GM18951 (cell line): ENCODE measurements around the gene CCDC171.

Experiments
- POLR2A ChIP-seq: IDR thresholded peaks from 4 replicates; pipeline ENCODE4 v1.6.1; 2011; ENCODE audit warnings: mild to moderate bottlenecking; ENCODE audit not compliant: insufficient read length, insufficient read depth; ENCODE audit errors: extremely low read depth
- in situ Hi-C: fragments of 300-500 bp; cut with MboI; formaldehyde crosslinking; loops from one replicate; pipeline ENCODE4 v1.12.0; 2022; ENCODE audit warnings: low sequenced_read_pairs, mixed read lengths, inconsistent platforms; ENCODE audit not compliant: unreplicated experiment

Gene CCDC171

DNA sequence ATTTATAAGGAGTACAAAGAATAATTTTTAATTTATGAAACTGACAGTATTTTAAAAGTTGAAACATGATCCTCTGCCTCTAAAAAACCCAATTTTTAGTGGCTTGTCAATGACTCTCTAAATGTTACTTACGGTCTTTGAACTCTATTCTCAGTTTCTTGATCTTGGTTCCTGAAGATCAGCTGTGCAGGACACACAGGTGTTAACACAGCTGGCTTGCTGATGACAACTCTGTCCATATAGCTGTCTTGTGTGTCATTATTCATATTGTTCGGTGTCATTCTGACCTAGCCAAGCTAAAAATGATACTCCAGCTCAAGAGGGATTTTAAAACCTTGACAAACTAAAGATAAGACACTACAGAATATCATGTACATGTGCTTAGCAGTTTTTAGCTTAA lies 314.5 kb downstream of the CCDC171 start:
- in situ Hi-C loops: loop anchor here (25.0 kb wide), 1 partner anchor 270 kb away; no protein-coding TSS in a partner anchor
- TF ChIP-seq POLR2A: no peak

- in situ Hi-C loops: loop anchor here (25.0 kb wide), 1 partner anchor 269 kb away; no protein-coding TSS in a partner anchor
- TF ChIP-seq POLR2A: no peak
Observed at GRCh38 chr9:15867988-15868387, 315.1 kb downstream of the CCDC171 start.

DNA sequence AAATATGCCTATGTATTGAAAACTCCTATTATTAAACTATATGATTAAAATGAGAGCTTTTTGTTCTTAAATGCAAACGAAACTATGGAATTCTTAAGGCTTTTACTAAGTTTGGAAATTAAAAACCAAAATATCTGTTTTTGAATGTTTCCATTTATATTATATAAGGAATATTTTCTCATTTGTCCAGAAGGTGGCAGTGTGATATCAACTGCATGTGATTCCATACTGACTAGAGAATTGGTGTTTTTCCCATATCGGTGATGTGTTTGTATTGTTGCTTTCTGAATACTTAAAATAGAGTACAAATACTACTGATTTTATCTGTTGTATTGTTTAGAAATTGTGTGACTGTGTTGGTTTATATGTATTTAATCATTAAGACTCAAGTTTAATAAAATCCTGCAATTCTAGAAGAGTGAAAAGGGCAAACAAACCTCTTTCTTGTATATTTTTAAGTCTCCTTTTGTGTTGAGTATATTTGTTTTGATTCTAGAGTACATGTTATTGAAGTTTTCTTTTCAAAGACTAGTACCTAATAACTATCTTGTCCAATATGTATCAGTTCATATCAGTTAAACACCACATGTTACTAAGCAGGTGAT lies 320.8 kb downstream of the CCDC171 start:
- in situ Hi-C loops: loop anchor here (25.0 kb wide), 1 partner anchor 264 kb away; no protein-coding TSS in a partner anchor
- no peak for TF ChIP-seq POLR2A

DNA sequence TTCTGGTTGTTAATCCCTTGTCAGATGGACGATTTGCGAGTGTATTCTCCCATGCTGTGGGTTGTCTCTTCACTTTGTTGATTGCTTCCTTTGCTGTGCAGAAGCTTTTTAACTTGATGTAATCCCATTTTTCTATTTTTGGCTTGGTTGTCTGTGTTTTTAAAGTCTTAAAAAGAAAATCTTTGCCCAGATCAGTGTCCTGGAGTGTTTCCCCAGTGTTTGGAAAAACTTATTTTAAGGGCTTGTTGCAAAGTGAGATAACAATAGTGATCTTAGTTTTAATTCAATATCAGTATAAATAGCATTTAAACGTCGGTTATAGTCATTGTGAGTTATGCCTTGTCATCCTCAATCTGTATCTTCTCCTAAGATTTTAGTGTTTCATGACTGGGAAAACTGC lies 329.5 kb downstream of the CCDC171 start:
- in situ Hi-C loops: no loop called here

DNA sequence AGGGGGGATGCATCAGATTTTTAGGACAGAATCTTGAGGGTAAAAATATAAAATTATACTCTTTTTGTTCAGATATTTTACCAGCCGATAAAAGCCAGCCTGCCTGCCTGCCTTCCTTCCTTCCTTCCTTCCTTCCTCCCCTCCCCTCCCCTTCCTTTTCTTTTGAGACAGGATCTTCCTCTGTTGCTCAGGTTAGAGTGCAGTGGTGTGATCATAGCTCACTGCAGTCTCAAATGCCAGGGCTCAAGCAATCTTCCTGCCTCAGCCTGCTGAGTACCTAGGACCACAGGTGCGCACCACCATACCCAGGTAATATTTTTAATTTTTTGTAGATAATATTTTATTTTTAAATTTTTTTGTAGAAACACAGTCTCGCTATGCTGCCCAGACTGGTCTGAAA lies 330.0 kb downstream of the CCDC171 start:
- no peak for TF ChIP-seq POLR2A
- in situ Hi-C loops: no loop called here

More for the DNA sequence above, 329.5 kb downstream of the CCDC171 start:
- TF ChIP-seq POLR2A: no peak

DNA sequence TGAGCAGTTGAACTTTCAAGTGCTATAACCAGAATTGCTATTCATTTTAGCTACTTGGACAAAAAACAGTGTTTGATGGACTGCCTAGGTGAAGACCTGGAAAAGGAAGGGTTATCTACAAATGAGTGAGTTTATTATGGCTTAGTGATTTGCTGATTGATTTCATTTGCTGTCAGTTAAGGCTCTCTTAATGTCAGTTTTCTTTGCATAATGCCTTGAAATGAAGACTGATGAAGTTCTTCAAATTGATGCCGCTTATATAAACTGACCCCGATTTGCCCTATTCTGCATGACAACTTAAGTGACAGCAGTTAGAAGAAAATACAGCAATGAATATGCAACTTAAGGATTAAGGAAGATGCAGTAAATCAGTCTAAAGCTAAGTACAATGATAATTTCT lies 332.6 kb downstream of the CCDC171 start:
- no peak for TF ChIP-seq POLR2A
- in situ Hi-C loops: no loop called here

GRCh38 chr9:15889555-15889954 lies 336.7 kb downstream of the CCDC171 start:
- no peak for TF ChIP-seq POLR2A
- in situ Hi-C loops: no loop called here

- TF ChIP-seq POLR2A: no peak
Observed at GRCh38 chr9:15901572-15901971, 348.7 kb downstream of the CCDC171 start.

DNA sequence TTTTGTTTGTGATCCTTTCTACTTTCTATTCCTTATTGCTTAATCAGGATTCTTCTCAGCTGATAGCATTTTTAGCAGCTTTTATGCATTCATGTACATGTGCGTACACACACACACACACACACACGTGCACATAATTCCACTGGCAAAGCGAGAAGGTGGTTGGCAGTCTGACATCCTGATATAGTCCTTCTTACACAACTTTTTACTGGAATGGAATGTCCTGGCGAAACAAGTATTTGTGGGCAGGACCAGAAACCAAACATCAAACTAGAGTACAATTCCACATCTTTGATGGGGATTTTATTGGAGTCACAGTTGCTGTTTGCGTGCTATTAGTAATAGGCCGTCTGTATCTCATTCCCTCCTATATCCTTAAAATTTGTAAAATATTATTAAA lies 356.5 kb downstream of the CCDC171 start:
- TF ChIP-seq POLR2A: no peak

More at GRCh38 chr9:15901572-15901971, 348.7 kb downstream of the CCDC171 start:
- in situ Hi-C loops: no loop called here

DNA sequence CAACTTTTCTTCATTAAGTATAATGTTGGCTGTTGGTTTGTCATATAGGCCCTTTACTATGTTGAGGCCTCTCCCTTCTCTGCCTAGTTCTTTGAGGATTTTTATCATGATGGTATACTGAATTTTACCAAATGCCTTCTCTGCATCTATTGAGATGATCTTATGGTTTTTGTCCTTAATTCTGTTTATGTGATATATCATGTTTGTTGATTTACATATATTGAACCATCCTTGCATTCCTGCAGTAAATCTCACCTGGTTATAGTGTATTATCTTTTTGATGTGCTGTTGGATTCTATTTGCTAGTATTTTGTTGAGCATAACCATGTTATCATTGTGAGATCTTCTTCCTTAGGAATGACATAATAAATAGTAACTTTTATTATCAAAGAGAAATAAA lies 362.9 kb downstream of the CCDC171 start:
- in situ Hi-C loops: no loop called here
- no peak for TF ChIP-seq POLR2A

More for the DNA sequence above, 356.5 kb downstream of the CCDC171 start:
- in situ Hi-C loops: no loop called here

DNA sequence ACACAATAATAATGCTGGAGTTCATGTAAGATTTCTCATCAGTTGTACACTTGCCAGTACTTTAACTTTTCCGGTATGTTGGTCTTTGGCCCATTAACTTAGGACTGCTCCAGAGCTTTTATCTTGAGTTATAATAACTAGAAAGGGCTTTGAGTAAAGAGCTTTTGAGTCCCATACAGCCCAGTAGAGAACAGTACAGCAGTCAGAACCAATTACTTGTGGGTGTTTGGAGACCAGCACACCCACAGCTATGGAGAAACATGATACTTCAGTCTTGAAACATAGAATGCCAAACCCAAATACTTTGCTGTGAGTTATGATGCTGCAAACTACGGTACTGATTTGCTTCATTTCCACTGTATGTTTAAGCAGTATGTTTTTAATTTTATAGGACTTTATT lies 374.3 kb downstream of the CCDC171 start:
- TF ChIP-seq POLR2A: no peak
- in situ Hi-C loops: no loop called here

- no peak for TF ChIP-seq POLR2A
- in situ Hi-C loops: no loop called here
Observed at GRCh38 chr9:15935661-15936305, 382.9 kb downstream of the CCDC171 start.

- no peak for TF ChIP-seq POLR2A
- in situ Hi-C loops: no loop called here
Observed at GRCh38 chr9:15936306-15936921, 383.6 kb downstream of the CCDC171 start.
